ENCODE measurements around the gene KLHL3. TPM values are rescaled to one million over a fixed set of nuclear protein-coding genes. Genes with fewer than 3 reads are reported as not detected.
A peak's percentile ranks its signal among the peaks of the same experiment; 100 is the strongest.
"Not testable (repeated sequence)": the region's sequence is repeated elsewhere in the genome, so short reads cannot be mapped to it uniquely, and the experiment has no call there.

Gene KLHL3
- total and polyA plus RNA-seq, 12 donors, result 12.4 to 37.4 (median 23.7) TPM

- intact Hi-C loops (cut with DNase I), result loop anchor here in 6 of 10 donors (5.0 to 10.0 kb wide), 6 partner anchors 43 to 356 kb away; partner anchors contain the start of genes NME5 (in 3 of the 6), FAM13B (in 1 of the 6) and PKD2L2 (in 1 of the 6)
Observed at GRCh38 chr5:137778772-137779564, 43.1 kb upstream of the KLHL3 start.

DNA sequence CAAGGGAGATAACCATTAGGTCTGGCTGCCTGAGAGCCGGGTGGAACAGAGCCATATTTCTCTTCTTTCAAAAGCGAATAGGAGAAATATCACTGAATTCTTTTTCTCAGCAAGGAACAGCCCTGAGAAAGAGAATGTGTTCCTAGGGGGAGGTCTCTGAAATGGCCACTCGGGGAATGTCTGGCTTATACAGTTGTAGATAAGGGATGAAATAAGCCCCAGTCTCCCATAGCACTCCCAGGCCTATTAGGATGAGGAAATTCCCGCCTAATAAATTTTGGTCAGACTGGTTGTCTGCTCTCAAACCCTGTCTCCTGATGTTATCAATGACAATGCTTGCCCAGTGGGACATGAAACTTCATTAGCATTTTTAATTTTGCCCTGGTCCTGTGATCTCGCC, 32.0 kb upstream of the KLHL3 start:
- H3K27ac ChIP-seq; intact Hi-C loops (cut with DNase I); ATAC-seq; DNase-seq; H3K4me1 ChIP-seq; H3K4me3 ChIP-seq; H3K27me3 ChIP-seq: not testable (repeated sequence)
- peaks cover 0 to 29% (median 15%) of the 10 kb centered on the region in 11 donors for H3K9me3 ChIP-seq
- H3K36me3 ChIP-seq, result peaks cover 0 to 12% (median 0%) of the 10 kb centered on the region in 9 donors
- 94 to 97% methylated on average over 5 of the region's 5 CpGs for WGBS, 2 donors

More at GRCh38 chr5:137778772-137779564, 43.1 kb upstream of the KLHL3 start:
- Histone ChIP-seq H3K36me3 (no peaks in the 10 kb centered on the region), H3K4me3 (no peak overlapping the region), H3K9me3 (no peaks in the 10 kb centered on the region), H3K4me1 (peaks cover 0 to 13% (median 0%) of the 10 kb centered on the region in 9 donors), H3K27me3 (no peaks in the 10 kb centered on the region), H3K27ac (no peak overlapping the region)
- DNase-seq (no peak), ATAC-seq (no peak)
- peak; percentile 56 to 88 (median 81) for TF ChIP-seq CTCF (IDR thresholded peaks at IDR 0.05)
- 52 to 60% methylated on average over 2 of the region's 2 CpGs for WGBS, 2 donors

DNA sequence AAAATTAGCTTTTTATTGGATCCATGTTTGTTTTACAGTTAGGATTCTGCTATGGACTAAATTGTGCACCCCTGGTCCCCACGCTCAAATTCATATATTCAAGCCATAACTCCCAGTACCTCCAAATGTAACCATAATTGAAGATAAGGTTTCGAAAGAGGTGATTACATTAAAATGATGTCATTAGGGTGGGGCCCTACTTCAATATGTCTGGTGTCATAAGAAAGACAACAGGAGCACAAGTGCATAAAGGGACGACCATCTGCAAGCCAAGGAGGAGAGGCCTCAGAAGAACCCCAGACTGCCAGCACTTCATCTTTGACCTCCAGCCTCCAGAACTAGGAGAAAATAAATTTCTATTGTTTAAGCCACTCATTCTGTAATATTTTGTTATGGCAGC, 25.7 kb upstream of the KLHL3 start:
- Histone ChIP-seq H3K27ac (no peak overlapping the region), H3K4me1 (no peaks in the 10 kb centered on the region), H3K4me3 (no peak overlapping the region), H3K36me3 (peaks cover 0 to 14% (median 0%) of the 10 kb centered on the region in 9 donors), H3K9me3 (no peaks in the 10 kb centered on the region), H3K27me3 (no peaks in the 10 kb centered on the region)
- 87 to 89% methylated on average over 3 of the region's 3 CpGs for WGBS, 2 donors
- no peak for ATAC-seq
- DNase-seq, result no peak
- TF ChIP-seq CTCF (IDR thresholded peaks at IDR 0.05), result no peak
- intact Hi-C loops (cut with DNase I), result no loop called here

GRCh38 chr5:137760719-137761516, 25.0 kb upstream of the KLHL3 start:
- no peaks in the 10 kb centered on the region for H3K27me3 ChIP-seq
- ATAC-seq (no peak), DNase-seq (no peak)
- intact Hi-C loops (cut with DNase I), result no loop called here
- H3K36me3 ChIP-seq, result peaks cover 0 to 14% (median 0%) of the 10 kb centered on the region in 9 donors
- H3K9me3 ChIP-seq, result no peaks in the 10 kb centered on the region
- TF ChIP-seq CTCF (IDR thresholded peaks at IDR 0.05), result no peak
- H3K4me1 ChIP-seq, result no peaks in the 10 kb centered on the region
- 92 to 95% methylated on average over 7 of the region's 7 CpGs for WGBS, 2 donors
- no peak overlapping the region for H3K4me3 ChIP-seq
- no peak overlapping the region for H3K27ac ChIP-seq

Data from heart right ventricle (tissue), 16 donors.